Activated CD4-positive, alpha-beta T cell treated with anti-CD3 and anti-CD28 coated beads, Interleukin-10, Interleukin-2, amounts not matched to agents 100 ng/mL and 50 ng/mL, durations not matched to agents 16 hours and 8 hours (primary cell): ENCODE data around the gene BRD3.
"Not testable (repeated sequence)": the region's sequence is repeated elsewhere in the genome, so short reads cannot be mapped to it uniquely, and the experiment has no call there.

Source experiments
- DNase-seq: peaks from one replicate; pipeline ENCODE4 v3.0.0-alpha.2; 2020

The BRD3 gene

DNA sequence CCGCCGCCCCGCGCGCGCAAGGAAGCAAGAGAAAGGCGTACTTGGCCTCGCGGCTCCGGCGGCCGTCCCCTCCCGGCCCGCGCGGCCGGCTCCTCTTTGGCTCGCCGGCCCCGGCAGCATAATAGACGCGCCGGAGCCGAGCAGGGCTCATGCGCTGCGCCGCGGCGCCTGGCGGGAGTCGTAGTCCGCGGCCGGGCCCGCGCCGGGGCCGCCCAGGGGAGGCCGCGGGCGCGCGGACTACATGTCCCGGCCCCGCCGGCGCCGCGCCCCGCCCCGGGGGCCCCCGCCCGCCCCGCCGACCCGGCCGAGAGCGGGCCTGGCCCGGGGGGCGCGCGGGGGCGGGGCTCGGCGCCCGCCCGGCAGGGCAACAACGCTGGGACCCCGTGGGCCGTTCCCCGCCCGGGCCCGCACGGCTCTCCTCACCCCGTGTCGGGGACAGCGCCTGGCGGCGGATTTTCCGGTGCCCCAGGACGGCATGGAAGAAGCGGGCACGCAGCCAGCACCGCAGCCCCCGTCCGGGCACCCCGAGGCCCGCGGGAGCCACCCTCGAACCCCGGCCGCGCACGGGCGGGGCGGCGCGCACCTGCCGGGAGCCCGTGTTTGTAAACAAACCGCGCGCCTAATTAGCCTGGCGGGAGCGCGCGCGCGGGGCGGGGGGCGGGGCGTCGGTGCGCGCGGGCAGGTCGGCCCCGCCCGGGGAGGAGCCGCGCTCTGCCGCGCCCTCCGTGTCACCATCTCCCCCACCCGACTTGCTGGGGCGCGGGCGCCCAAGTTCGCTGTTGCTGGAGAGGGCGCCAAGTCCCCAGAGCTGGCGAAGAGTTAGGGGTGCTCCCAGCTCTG, at the start of gene BRD3:
Gene BRD3, minus strand, starts transcription at position 123 of the 840 bp plus-strand sequence. CDS start 14,549 bp downstream, outside the sequence.
- DNase-seq = peak; percentile 90

DNA sequence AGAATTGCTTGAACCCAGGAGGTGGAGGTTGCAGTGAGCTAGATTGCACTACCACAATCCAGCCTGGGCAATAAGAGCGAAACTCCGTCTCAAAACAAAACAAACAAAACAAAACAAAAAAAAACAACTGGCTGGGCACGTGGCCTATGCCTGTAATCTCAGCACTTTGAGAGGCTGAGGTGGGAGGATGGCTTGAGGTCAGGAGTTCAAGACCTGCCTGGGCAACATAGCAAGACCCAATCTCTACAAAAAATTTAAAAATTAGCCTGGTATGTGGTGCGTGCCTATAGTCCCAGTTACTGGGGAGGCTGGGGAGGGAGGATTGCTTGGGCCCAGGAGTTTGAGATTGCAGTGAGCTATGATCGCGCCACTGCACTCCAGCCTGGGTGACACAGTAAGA, 44.7 kb upstream of the BRD3 start:
- DNase-seq = no peak

GRCh38 chr9:134111064-134111463, 43.2 kb upstream of the BRD3 start:
- no peak for DNase-seq

DNA sequence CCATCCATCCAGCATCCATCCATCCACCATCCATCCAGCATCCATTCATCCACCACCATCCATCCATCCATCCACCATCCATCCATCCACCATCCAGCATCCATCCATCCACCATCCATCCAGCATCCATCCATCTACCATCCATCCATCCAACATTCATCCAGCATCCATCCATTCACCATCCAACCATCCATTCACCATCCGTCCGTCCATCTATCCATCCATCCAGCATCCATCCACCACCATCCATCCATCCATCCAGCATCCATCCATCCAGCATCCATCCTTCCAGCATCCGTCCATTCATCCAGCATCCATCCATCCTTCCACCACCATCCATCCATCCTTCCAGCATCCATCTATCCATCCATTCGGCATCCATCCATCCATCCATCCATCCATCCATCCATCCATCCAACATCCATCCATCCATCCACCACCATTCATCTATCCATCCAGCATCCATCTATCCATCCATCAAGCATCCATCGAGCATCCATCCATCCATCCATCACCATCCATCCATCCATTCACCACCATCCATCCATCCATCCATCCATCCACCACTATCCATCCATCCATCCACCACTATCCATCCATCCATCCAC, 35.7 kb upstream of the BRD3 start:
- no peak for DNase-seq

GRCh38 chr9:134101623-134102149, 33.9 kb upstream of the BRD3 start:
- no peak for DNase-seq

GRCh38 chr9:134101133-134101532, 33.3 kb upstream of the BRD3 start:
- not testable (repeated sequence) for DNase-seq

GRCh38 chr9:134100040-134100439, 32.2 kb upstream of the BRD3 start:
- DNase-seq = no peak

DNA sequence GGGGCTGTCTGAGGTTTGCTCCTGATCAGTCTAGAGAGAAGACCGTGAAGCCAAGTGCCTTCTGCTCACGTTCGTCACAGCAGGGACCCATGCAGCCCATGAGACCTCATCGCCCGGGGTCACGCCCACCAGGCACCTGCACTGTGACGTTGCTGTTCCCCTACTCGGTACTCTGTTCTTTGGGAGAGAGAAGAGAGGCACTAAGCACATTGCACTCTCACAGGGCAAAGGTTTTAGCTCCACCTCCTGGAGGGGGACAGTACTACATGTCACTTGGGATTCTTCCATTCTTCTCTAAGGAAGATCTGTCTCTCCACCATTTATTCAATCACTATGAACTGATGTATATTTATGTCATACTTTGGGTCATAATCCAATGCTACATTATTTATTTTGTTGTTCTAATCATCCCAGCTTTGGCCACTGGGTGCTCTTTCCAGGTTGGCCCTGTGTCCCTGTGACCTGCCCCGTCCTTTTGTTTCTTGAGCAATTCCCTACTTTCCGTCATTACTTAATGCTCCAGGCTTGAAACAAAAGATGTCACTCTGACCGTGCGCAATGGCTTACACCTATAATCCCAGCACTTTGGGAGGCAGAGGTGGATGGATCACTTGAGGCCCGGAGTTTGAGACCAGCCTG, 31.4 kb upstream of the BRD3 start:
- DNase-seq = peak; percentile 67

- no peak for DNase-seq
Measured at GRCh38 chr9:134089972-134090371, 22.1 kb upstream of the BRD3 start.

DNA sequence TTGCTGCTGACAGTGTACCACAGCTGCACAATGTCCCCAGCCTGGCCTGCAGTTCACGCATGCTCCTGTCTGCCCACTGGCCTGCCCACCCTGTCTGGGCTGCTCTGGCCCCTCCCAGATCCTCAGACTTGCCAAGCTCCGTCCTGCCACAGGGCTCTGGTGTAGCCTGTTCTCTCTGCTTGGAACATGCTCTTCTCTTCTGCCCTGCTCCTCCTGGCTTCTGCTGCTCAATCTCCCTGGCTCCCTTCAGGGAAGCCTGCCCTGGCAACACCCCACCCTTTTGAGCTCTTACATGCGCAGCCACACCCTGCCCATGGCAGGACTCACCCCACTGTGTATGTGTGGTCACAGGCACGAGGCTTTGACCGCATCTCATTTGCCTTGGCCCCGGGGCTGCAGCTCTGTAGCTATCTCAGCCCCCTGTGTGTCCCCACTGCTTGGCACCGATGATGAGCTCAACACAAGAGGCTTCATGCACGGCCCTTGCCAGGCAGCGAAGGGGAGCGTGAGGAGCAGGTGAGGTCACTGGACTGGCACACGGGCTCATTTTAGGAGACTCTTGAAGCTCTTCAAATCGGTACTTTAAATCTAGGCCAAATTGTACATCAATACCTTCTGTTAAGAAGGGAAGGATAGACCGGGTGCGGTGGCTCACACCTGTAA, 20.4 kb upstream of the BRD3 start:
- DNase-seq = no peak

GRCh38 chr9:134085674-134086073, 17.8 kb upstream of the BRD3 start:
- no peak for DNase-seq

GRCh38 chr9:134083451-134083850, 15.6 kb upstream of the BRD3 start:
- DNase-seq = no peak

- DNase-seq = no peak
Measured at GRCh38 chr9:134076644-134077043, 8.8 kb upstream of the BRD3 start.

DNA sequence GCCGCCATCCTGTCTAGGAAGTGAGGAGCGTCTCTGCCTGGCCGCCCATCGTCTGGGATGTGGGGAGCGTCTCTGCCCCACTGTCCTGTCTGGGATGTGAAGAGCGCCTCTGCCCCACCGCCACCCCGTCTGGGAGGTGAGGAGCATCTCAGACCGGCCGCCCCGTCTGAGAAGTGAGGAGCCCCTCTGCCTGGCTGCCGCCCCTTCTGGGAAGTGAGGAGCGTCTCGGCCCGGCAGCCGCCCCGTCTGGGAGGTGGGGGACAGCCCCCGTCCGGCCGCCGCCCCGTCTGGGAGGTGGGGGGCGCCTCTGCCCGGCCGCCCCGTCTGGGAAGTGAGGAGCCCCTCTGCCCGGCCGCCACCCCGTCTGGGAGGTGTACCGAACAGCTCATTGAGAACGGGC, 7.9 kb upstream of the BRD3 start:
- not testable (repeated sequence) for DNase-seq

GRCh38 chr9:134073500-134073899, 5.7 kb upstream of the BRD3 start:
- no peak for DNase-seq

GRCh38 chr9:134072683-134073082, 4.9 kb upstream of the BRD3 start:
- not testable (repeated sequence) for DNase-seq

GRCh38 chr9:134071149-134071548, 3.3 kb upstream of the BRD3 start:
- no peak for DNase-seq

DNA sequence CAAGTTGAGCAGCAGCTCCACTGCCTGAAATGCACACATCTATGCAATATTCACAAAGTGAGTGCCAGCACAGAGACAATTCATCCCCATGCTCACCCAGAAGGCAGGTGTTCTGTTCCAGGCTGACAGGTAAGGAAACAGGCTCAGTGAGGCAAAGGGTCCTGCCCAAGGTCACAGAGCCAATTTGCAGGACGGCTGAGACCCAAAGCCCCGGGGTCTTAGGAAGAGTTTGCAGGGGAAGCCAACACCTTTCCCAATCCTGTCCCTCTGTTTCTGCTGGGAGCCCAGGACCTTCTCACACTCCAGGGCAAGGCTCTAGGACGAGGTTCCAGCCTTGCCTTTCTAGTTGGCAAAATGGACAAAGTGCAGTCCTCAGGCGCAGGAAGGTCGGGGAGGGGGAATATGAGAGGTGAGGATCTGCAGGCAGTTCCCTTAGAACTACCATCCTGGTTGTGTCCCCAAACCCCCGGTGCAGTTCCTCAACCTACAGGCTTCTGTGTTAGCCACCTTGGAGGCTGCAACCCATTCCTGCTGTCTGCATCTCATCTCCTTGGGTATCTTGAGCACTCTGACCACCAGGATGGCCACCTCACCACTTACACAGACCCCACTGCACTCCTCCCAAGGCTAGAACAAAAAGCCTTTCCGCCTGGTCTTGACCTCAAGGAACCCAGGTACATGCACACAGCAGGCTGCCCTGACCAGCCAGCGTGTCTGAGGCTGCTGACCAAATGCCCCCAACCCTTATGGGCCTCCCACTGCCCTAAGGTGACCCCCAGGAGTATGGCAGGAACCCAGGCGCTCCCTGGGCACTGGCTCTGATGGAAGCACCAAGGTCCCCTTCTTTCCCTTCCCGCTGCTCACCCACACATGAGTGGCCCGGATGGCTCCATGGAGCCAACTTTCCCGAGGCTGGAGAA, 1.9 kb upstream of the BRD3 start:
- no peak for DNase-seq

DNA sequence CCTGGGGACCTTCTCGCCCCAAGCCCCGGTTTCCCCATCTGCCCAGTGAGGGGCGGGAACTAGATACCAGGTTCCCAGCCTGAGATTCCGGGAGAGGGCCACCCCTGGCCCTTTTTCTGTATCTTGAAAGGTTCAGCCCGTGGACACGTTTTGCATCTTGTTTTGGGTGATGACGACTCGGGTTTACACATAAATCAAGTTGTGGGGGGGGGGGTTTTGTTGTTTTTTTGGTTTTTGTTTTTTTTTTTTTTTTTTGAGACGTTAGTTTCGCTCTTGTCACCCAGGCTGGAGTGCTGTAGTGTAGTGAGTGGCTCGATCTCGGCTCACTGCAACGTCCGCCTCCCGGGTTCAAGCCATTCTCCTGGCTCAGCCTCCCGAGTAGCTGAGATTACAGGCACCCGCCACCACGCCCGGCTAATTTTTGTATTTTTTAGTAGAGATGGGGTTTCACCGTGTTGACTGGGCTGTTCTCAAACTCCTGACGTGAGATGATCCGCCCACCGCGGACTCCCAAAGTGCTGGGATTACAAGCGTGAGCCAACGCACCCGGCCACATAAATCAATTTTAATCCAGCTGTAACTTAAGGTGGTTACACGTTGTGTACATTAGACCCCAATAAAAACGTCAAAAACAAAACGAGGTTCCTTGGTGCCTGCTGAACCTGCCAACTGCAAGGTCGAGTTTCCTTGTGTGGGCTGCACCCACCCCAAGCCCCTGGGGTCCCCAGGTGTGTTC, 1.1 kb upstream of the BRD3 start:
- DNase-seq = no peak

DNA sequence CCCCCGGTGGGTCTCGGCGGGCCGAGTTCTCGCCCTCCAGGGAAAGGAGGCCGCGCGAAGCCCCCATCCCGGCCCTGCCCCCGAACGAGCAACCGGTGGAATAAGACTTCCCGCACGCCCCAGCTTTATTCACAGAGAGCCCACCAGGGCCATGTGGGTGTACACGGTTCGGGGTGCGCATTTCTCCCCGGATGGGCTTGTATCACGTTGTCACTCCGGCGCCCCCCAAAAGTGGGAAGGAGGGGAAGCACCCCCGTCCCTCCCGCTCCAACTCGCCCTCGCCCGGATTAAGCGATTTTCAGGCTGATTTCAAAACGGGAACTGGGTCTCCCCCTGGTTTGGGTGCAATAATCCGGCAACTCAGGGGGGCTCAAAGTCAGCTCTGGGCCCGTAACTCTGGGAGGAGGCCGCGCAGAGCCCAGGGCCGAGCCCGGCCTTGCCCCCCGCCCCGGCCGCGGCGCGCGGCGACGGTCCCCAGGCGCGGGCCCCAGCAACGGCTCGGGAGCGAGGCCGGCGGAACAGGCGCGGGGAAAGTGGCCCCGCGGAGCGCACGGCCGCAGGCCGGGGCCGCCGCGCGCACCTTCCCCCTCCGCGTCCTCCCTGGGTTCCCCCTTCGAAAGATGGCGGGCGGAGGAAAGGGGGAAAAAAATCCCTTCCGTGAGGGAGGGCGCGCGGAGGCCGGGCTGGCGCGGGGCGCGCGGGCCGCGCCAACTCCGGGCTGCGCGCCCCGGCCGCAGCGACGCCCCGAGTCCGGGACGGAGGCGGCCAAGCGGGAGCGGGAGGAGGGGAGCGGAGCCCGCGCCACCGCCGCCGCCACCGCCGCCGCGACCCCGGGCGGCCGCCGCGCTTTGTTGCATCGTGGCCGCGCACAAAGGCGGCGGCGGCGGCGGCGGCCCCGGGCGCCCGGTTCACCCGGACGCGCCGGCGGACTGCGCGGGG, 644 bp downstream of the BRD3 start:
- peak; percentile 30 for DNase-seq
